Gastroesophageal sphincter (tissue), 4 donors: Measurements from ENCODE around the gene MAPT. TPM values are rescaled to one million over a fixed set of nuclear protein-coding genes. Genes with fewer than 3 reads are reported as not detected.

ENCODE experiments used
- ATAC-seq: fragments of 150-250 bp; one replicate; pipeline ENCODE4 v1.9.1; 2016; ENCODE audit warnings: mild to moderate bottlenecking, moderate library complexity
- H3K27ac ChIP-seq, 4 donors: fragments of 200-600 bp; sonication (generic) in 3 of 4; 1 replicate in 3 of 4; 2 replicates in 1 of 4; pipeline ENCODE4 v1.5.1; 2016 to 2019
- H3K27me3 ChIP-seq: fragments of 200-600 bp; sonication (generic); one replicate; pipeline ENCODE4 v1.5.1; 2019
- H3K36me3 ChIP-seq, 2 donors: fragments of 200-600 bp; sonication (generic); one replicate each; pipeline ENCODE4 v1.5.1; 2019; ENCODE audit warnings: control low read depth in 1 of 2
- H3K4me1 ChIP-seq, 3 donors: fragments of 200-600 bp; sonication (generic); 1 replicate in 2 of 3; 2 replicates in 1 of 3; pipeline ENCODE4 v1.5.1; 2016 to 2019; ENCODE audit warnings: control low read depth in 2 of 3
- H3K4me3 ChIP-seq, 2 donors: fragments of 200-600 bp; sonication (generic); one replicate each; pipeline ENCODE4 v1.5.1; 2019; ENCODE audit warnings: mild to moderate bottlenecking in 1 of 2, moderate library complexity in 1 of 2
- H3K9me3 ChIP-seq, 3 donors: fragments of 200-600 bp; sonication (generic); one replicate each; pipeline ENCODE4 v1.5.1; 2017 to 2019; ENCODE audit warnings: control low read depth in 2 of 3
- EP300 ChIP-seq: sonication (generic); formaldehyde crosslinking; IDR thresholded peaks from one replicate; pipeline ENCODE4 v1.6.1; 2017; ENCODE audit warnings: antibody characterized with exemption, mild to moderate bottlenecking
- POLR2A ChIP-seq, 2 donors: fragments of 450-650 bp; IDR thresholded peaks; one replicate each; pipeline ENCODE4 v1.6.1; 2017; ENCODE audit warnings: antibody characterized with exemption in 2 of 2, mild to moderate bottlenecking in 2 of 2, moderate library complexity in 1 of 2
- POLR2AphosphoS5 ChIP-seq: sonication (generic); formaldehyde crosslinking; IDR thresholded peaks from one replicate; pipeline ENCODE4 v1.6.1; 2017; ENCODE audit warnings: antibody characterized with exemption
- WGBS, 2 donors: methylation state at CpG; one replicate each; pipeline ENCODE4 v1.1.5; 2018; ENCODE audit warnings: low coverage in 1 of 2; 5-methylcytosine and 5-hydroxymethylcytosine counted together
- total RNA-seq, 4 donors: library from RNA; depleted of rRNA; stranded (reverse); fragments of >200 nt; gene quantifications; one replicate each; pipeline ENCODE4 v1.1.0, GENCODE V29; 2016
- TF ChIP-seq, protein P1 (sequence below), 4 experiments: fragments of 200-600 bp in 2 of 4; fragments of 450-650 bp in 2 of 4; sonication (generic) in 1 of 4; IDR thresholded peaks; one replicate each; pipeline ENCODE4 v1.5.1; 2017 to 2019; ENCODE audit warnings: antibody characterized with exemption in 4 of 4, mild to moderate bottlenecking in 2 of 4, moderate library complexity in 2 of 4

The MAPT gene
- total RNA-seq, 4 donors from 2014 or later, result 3.4 to 12.2 (median 8.5) TPM

DNA sequence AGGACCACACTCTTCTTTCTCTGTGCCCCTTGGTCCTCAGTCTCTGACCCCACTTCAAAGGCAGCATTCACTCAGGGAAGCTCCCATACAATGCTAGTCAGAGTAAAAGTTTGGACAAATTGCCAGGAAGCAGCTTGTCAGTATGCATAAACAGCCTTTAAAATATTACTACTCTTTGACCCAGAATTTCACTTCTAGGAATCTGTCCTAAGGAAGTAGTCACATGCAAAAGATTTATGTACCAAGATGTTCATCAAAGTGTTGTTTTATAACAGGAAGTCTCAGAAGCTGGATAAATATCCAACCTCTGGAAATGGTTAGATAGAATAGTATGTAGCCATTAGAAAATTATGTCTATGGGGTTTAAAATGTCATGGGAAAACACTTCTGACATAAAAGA is 31.0 kb downstream of the MAPT start:
- Histone ChIP-seq H3K27ac (no peak overlapping the region), H3K9me3 (peaks cover 0 to 15% (median 0%) of the 10 kb centered on the region in 3 donors), H3K4me3 (no peak overlapping the region), H3K4me1 (no peaks in the 10 kb centered on the region), H3K36me3 (no peaks in the 10 kb centered on the region), H3K27me3 (no peaks in the 10 kb centered on the region)
- no peak for ATAC-seq
- TF ChIP-seq POLR2AphosphoS5 (no peak), EP300 (no peak), POLR2A (IDR thresholded peaks at IDR 0.05) (no peak)
- TF ChIP-seq, protein P1, sequence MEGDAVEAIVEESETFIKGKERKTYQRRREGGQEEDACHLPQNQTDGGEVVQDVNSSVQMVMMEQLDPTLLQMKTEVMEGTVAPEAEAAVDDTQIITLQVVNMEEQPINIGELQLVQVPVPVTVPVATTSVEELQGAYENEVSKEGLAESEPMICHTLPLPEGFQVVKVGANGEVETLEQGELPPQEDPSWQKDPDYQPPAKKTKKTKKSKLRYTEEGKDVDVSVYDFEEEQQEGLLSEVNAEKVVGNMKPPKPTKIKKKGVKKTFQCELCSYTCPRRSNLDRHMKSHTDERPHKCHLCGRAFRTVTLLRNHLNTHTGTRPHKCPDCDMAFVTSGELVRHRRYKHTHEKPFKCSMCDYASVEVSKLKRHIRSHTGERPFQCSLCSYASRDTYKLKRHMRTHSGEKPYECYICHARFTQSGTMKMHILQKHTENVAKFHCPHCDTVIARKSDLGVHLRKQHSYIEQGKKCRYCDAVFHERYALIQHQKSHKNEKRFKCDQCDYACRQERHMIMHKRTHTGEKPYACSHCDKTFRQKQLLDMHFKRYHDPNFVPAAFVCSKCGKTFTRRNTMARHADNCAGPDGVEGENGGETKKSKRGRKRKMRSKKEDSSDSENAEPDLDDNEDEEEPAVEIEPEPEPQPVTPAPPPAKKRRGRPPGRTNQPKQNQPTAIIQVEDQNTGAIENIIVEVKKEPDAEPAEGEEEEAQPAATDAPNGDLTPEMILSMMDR (IDR thresholded peaks at IDR 0.05), result no peak

DNA sequence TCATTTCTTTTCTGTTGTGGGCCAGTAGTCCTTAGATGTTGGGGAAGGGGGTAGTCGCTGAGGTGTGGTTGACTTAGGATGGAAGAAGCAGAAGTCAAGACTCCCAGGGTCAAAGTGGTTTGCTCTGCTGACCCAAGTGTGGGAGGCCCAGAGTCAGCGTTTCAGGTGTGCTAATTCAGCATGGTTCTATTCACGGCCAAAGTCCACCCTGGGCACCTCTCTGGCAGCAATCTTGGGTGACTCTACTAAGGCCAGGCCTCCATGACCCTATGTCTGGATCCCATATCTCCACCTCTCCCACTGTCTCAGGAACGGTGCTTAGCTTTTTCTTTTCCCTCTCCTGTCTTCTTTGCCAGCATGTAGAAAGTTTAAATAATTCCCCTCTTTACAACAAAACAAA is 32.9 kb downstream of the MAPT start:
- TF ChIP-seq POLR2AphosphoS5, result no peak
- TF ChIP-seq, protein P1 (IDR thresholded peaks at IDR 0.05), result no peak
- Histone ChIP-seq H3K27me3 (no peaks in the 10 kb centered on the region), H3K4me1 (no peaks in the 10 kb centered on the region), H3K4me3 (no peak overlapping the region), H3K27ac (no peak overlapping the region), H3K36me3 (no peaks in the 10 kb centered on the region), H3K9me3 (peaks cover 0 to 15% (median 0%) of the 10 kb centered on the region in 3 donors)
- 93% methylated on average over 4 of the region's 4 CpGs; no CpG with 5 or more reads in 1 of the 2 donors for WGBS, 2 donors
- no peak for ATAC-seq

DNA sequence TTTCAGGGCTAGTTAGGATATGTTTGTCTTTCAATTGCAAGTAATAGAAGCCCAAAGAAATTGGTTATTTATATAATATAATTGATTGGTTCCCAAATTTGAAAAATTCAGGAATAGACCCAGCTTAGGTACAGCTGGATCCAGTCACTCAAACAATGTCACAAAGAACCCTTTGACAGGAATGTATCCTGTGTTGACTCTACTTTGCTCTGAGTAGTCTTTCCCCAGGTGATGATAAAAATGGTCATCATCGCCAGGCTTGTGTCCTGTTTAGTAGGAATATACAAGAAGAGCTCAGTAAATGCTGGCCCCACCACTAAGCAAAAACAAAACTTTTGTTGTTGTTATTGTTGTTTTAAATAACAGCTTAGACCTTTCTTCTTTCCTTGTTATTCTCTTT is 35.0 kb downstream of the MAPT start:
- no peak overlapping the region for H3K4me3 ChIP-seq
- H3K4me1 ChIP-seq, result no peaks in the 10 kb centered on the region
- H3K27me3 ChIP-seq, result no peaks in the 10 kb centered on the region
- TF ChIP-seq EP300 (no peak), POLR2AphosphoS5 (no peak), POLR2A (IDR thresholded peaks at IDR 0.05) (no peak)
- TF ChIP-seq, protein P1 (IDR thresholded peaks at IDR 0.05), result no peak
- H3K9me3 ChIP-seq, result peaks cover 0 to 15% (median 0%) of the 10 kb centered on the region in 3 donors
- no peaks in the 10 kb centered on the region for H3K36me3 ChIP-seq
- no peak overlapping the region for H3K27ac ChIP-seq
- 93 to 100% methylated on average over 1 of the region's 1 CpG for WGBS, 2 donors
- ATAC-seq, result no peak

DNA sequence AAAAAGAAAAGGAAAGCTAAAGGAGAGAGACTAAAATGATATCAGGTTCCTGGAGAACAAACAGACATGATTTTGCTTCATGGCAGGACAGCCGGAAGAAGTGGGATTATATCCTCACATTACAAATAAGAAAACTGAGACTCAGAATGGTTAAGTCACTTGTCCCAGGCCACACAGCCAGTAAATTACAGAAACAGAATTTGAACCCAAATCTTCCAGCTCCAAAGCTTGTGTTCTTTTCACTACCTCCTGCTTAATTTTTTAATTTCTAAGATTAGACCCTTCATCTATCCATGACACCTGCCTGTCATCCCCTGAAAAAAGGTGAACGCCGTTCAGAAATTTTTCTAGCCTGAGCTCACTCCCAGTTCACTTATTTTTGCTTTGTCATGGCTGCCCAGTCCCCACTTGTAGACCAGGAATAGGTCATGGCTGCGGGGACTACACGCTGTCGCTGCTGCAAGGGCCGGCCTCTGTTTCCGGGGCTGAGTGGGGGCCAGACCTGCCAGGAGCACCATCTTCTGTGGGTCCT is 36.1 kb downstream of the MAPT start:
- Histone ChIP-seq H3K36me3 (no peaks in the 10 kb centered on the region), H3K4me3 (no peak overlapping the region), H3K27ac (no peak overlapping the region), H3K9me3 (peaks cover 0 to 15% (median 0%) of the 10 kb centered on the region in 3 donors), H3K27me3 (no peaks in the 10 kb centered on the region), H3K4me1 (no peaks in the 10 kb centered on the region)
- no peak for ATAC-seq
- TF ChIP-seq EP300 (no peak), POLR2A (IDR thresholded peaks at IDR 0.05) (no peak), POLR2AphosphoS5 (no peak)
- TF ChIP-seq, protein P1 (IDR thresholded peaks at IDR 0.05), result no peak
- 90 to 91% methylated on average over 1 to 4 of the region's 8 CpGs for WGBS, 2 donors

DNA sequence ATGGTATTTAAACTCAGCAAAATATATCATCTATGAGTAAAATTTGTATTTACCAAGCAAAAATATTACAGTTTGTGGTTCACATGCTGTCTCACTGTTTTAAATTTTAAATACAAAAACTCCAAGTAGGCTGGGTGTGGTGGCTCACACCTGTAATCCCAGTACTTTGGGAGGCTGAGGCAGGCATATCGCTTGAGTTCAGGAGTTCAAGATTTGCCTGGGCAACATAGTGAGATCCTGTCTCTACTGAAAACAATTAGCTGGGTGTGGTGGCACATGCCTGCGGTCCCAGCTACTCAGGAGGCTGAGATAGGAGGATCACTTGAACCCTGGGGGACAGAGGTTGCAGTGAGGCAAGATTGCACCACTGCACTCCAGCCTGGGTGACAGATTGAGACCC is 37.3 kb downstream of the MAPT start:
- 100% methylated on average over 2 of the region's 2 CpGs; no CpG with 5 or more reads in 1 of the 2 donors for WGBS, 2 donors
- peaks cover 0 to 15% (median 0%) of the 10 kb centered on the region in 3 donors for H3K9me3 ChIP-seq
- no peak overlapping the region for H3K27ac ChIP-seq
- TF ChIP-seq POLR2AphosphoS5, result no peak
- TF ChIP-seq, protein P1 (IDR thresholded peaks at IDR 0.05), result no peak
- no peak for TF ChIP-seq POLR2A (IDR thresholded peaks at IDR 0.05)
- no peak for TF ChIP-seq EP300
- H3K4me3 ChIP-seq, result no peak overlapping the region
- no peaks in the 10 kb centered on the region for H3K36me3 ChIP-seq
- no peak for ATAC-seq
- H3K27me3 ChIP-seq, result no peaks in the 10 kb centered on the region
- no peaks in the 10 kb centered on the region for H3K4me1 ChIP-seq
